ENCODE measurements around the gene ZNF761.
"Not testable (repeated sequence)": the region's sequence is repeated elsewhere in the genome, so short reads cannot be mapped to it uniquely, and the experiment has no call there.

The ZNF761 gene

DNA sequence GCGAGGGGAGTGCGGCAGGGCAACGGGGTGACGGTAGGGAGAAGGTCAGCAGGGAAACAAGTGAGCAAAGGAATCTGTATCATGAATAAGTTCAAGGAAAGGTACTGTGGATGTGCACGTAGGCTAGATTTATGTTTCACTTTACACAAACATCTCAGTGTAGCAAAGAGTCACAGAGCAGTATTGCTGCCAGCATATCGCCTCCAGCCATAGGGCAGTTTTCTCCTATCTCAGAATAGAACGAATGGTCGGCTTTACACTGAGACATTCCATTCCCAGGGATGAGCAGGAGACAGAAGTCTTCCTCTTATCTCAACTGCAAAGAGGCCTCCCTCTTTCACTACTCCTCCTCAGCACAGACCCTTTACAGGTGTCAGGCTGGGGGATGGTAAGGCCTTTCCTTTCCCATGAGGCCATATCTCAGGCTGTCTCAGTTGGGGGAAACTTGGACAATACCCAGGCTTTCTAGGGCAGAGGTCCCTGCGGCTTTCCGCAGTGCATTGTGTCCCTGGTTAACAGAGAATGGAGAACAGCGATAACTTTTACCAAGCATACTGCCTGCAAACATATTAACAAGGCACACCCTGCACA lies 28.4 kb downstream of the ZNF761 start:
- DNase-seq, result not testable (repeated sequence)

DNA sequence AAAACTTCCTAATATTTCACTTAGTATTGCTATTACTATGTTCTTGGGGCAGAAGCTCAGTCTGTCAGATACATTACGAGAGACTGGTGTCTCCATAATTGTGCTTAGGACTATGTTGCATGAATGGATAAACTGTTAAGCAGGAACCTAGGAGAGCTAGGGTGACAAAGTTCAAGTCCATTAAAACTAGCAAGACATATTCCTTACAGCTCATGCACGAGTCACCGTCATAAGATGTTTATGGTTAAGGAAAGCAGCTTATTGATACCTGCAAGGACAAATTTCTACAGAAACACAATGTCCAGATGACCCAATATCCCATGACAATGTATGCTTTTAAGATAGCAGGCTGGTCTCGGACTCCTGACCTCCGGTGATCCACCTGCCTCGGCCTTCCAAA lies 30.1 kb downstream of the ZNF761 start:
- DNase-seq, result no peak

DNA sequence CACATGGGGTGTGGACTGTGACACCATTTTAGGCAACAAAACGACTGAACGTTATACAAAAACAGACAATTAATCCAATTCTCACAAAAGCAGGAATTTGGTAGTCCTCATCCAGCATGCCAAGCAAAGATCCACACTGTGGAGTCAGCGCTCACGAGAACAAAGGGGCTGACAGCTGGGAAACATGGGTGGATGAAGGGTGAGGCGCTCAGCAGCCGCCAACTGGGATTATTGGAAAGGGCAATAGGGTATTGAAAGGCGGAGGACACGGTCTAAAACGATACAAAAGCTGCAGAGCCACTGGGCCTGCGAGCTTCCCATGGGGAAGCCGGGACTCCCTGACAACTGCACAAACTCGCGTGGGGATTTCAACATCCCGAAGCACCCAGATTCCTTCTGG lies 31.1 kb downstream of the ZNF761 start:
- DNase-seq, result no peak

DNA sequence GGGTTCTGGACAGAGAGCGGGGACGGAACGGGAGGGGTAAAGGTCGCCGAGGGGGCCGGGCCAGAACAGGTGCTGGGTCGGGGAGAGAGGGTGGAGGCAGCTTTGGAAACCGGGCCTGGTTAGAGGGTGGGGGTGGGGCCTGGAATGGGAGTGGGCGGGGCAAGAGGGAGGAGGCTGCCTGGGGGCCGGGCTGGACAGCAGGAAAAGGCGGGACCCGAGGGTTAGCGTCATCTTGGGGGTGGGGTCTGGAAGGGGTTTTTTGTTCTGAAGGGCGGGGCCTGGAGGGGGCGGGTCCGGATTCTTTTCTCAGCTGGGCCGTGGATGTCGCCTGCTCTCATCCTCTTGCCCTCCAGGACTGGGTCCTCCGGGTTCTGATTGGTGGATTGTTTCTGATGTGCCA lies 31.5 kb downstream of the ZNF761 start:
- no peak for DNase-seq

DNA sequence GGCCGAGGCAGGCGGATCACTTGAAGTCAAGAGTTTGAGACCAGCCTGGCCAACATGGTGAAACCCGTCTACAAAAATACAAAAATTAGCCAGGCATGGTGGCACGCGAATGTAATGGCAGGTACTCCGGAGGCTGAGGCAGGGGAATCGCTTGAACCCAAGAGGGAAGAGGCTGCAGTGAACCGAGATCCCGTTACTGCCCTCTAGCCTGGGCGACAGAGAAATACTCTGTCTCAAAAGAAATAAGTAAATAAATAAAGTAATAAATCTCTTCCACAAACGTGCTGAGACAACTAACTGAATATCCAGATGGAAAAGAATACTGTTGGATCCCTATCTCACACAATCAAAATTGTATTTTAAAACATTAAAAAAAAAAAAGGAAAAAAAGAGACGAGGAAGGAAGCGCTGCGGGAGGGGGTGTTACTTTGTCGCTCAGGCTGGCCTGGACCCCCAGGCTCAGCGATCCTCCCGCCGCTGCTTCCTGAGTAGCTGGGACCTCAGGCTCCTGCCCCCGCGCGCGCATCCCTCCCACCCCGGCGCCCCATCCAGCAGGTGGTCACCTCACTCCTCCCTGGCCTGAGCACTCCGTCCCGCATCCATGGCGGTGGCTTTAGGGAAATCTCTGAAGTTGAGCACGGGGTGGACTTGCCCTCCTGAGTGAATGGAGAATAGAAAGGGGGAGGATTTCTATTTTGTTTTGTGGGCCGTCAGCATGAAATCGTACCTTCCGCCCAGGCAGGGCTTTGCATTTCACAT lies 35.1 kb downstream of the ZNF761 start:
- DNase-seq, result no peak

DNA sequence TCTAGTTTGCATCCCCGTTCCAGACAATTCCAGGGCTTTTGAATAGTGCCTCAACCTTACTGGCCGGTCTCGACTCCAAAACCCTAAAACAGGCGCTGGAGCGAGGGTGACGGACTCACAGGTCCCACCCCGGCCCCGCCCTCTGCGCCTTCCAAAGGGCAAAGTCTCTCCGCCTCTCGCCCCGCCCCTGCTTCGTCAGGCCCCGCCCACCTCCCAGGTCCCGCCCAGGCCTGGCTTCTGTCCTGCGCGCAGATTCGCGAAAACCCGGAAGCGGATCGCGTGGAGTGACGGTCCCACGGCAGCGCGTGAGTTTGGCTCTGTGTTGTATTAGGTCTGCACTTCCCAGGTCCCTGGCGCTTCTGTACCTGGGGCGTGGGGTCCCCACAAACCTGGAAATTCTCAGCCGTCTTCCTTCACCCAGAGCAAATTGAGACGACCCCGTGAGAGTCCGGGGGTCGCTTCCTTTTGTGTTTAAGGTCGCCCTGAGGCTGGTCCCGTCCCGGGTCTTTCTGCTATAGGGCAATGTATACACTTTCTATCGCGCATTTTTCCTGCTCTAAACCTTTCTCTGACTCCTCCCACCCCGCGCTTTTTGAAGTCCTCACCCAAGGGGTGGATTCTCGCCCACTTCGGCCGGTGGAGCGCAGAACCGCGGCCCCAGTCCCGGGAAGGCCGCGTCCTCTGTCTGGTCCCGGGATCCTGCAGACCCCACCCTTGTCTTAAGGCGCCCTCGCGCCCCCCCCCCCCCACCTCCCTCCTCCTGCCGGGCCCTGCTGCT lies 35.9 kb downstream of the ZNF761 start, which contains the start of gene ZNF813:
Gene ZNF813, plus strand, starts transcription at position 249 of the 778 bp plus-strand sequence. CDS start 16,090 bp downstream, outside the sequence.
- DNase-seq, result peak; percentile 94

DNA sequence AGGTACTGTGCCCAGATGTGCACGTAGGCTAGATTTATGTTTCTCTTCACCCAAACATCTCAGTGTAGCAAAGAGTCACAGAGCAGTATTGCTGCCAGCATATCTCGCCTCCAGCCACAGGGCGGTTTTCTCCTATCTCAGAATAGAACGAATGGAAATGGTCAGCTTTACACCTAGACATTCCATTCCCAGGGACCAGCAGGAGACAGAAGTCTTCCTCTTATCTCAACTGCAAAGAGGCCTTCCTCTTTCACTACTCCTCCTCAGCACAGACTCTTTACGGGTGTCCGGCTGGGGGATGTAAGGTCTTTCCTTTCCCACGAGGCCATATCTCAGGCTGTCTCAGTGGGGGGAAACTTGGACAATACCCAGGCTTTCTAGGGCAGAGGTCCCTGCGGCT lies 36.8 kb downstream of the ZNF761 start:
- DNase-seq, result not testable (repeated sequence)

DNA sequence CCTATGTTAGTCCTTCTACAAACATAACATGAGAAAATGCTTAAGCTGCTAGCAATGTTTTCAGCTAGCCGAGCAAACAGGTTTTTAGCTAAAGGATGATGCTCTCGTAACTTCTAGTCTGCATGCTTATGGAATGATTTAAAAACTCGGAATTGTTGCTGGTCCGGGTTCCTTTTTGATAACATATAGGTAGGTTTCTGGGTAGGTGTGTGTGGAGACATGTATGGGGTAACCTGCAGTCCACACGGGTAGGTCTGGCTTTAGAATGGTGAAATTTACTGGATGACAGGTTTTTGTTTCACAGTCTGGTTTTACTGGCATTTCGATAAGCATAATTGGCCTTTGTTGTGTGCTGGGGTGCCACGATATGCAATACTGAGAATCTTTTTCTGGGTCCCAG lies 40.1 kb downstream of the ZNF761 start:
- no peak for DNase-seq

DNA sequence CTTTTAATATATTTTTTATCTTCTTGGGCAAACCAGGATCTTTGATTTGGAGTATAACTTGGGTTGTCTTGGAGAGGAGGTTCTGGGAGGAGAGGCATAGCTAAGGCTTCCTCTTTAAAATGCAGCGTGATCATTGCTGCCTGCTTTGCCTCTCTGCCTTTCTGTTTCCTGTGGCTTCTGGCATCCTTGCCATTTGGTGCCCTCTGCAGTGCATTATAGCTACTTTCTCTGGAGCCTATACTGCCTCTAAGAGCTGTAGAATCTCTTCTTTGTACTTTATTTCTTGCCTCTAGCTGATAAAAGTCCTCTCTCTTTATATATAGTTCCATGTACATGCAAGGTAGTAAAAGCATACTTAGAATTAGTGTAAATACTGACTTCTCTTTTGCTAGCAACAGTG lies 43.0 kb downstream of the ZNF761 start:
- DNase-seq, result not testable (repeated sequence)

DNA sequence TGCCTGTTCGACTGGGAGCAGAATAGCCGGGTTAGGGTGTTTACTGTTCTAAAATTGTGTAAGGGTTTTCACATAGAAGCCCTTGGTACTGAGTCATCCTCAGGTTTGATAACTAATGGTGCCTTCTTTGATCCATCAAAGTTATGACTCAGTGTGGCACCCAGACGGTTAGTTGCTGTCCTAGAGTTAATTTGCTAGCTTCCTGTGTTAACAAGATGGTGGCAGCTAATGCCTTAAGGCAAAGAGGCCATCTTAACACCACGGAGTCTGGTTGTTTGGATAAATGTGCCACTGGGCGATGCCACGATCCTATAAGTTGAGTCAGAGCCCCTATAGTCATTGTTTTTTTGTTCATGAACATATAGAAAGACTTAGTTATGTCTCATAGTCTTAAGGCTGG lies 43.7 kb downstream of the ZNF761 start:
- not testable (repeated sequence) for DNase-seq

DNA sequence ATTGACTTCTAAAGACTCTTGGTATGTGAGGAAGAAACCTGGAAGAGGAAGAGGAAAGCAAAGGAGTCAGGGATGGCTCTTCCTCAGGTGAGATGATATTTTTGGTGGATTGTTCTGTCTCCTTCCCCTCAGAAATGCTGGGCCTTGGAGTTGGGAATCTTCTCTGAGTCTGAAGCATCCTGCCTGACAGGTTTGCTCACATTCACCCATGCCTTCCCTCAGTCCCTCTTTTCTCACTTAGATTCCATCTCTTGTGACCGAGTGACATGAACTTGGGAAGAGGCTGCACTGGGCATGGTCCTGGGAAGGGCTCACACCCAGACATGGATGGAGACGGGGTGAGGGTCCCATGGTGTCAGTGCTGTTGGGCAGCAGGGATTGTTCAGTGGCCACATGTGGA lies 52.0 kb downstream of the ZNF761 start:
- DNase-seq, result not testable (repeated sequence)

DNA sequence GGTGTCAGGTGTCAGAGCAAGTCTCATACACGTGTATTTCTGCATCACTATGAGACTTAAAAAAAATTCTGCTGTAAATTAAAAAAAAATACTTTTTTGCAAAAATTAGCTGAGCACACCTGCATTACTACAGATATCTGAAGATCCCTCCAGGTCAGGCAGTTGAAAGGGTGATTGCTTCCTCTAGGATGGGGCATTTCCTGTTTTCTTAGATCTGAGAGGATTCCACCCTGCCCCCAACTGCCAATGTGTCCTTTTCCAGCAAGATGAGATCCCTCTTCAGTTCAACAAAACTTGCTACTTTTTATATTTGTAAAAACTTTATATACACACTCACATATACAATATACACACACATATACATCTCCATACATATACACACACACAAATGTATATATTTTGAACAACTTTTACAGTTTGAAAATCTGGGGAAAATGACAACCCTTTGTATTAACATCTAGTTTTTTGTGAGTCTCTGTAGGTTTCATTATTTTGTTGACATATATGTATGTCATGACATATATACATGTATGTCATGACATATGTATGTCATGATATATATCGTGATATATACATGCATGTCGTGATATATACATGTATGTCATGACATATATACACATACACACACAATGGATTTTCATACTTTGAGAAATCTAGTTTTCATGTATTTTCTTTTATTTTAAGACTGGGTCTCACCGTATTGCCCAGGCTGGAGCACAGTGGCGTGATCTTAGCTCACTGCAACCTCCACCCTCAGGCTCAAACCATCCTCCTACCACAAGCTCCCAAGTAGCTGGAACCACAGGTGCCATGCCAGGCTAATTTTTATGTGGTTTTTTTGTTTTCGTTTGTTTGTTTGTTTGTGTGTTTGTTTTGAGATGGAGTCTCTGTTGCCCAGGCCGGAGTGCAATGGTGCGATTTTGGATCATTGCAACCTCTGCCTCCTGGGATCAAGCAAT lies 53.5 kb downstream of the ZNF761 start:
- DNase-seq, result no peak

DNA sequence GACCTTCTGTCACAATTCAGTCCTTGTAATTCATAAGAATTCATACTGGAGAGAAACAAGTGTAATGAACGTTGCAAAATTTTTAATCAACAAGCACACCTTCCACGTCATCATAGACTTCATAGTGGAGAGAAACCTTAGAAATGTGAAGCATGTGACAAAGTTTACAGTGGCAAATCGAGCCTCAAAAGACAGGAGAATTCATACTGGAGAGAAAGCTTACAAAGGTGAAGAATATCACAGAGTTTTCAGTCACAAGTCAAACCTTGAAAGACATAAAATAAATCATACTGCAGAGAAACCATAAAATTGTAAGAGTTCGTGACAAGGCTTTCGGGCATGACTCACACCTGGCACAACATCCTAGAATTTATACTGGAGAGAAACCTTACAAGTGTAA lies 60.4 kb downstream of the ZNF761 start:
- no peak for DNase-seq

DNA sequence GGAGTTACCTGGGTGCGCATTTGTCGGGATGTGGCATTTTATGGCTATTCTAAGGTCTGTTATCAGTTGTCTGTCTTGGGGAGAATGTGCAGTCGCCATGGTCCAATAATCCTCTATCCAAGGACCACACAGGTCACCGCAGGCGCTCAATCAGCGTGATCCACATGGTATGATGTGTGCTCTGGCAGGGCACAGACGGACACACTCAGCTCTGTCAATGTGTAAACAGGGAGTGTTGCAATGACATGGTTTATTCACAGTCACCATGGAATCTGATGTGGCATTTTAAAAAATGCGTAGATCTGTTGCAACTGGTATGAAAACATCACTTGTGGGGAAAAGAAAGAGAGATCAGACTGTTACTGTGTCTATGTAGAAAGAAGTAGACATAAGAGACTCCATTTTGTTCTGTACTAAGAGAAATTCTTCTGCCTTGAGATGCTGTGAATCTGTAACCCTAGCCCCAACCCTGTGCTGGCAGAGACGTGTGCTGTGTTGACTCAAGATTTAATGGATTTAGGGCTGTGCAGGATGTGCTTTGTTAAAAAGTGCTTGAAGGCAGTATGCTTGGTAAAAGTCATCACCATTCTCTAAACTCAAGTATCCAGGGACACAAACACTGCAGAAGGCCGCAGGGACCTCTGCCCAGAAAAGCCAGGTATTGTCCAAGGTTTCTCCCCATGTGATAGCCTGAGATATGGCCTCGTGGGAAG lies 65.7 kb downstream of the ZNF761 start:
- not testable (repeated sequence) for DNase-seq

DNA sequence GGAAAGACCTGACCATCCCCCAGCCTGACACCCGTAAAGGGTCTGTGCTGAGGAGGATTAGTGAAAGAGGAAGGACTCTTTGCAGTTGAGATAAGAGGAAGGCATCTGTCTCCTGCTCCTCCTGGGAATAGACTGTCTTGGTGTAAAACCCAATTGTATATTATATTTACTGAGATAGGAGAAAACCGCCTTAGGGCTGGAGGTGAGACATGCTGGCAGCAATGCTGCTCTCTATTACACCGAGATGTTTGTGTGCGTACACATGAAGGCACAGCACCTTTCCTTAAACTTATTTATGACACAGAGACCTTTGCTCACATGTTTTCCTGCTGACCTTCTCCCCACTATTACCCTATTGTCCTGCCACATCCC lies 66.2 kb downstream of the ZNF761 start:
- not testable (repeated sequence) for DNase-seq

DNA sequence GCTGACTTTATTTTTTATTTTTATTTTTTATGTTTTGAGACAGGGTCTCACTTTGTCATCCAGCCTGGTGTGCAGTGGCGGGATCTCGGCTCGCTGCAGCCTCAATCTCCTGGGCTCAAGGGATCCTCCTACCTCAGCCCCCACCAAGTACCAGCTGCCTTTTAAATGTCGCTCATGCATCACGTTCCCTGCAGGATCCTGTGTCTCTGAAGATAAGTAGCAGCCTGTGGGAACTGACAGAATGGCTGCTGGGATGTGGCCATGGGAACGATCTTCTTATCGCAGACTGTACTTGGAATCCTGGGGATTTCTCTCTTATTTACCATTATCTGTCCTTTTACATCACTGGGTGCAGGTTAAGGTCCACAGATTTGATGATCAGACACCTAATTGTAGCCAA lies 71.4 kb downstream of the ZNF761 start:
- not testable (repeated sequence) for DNase-seq

DNA sequence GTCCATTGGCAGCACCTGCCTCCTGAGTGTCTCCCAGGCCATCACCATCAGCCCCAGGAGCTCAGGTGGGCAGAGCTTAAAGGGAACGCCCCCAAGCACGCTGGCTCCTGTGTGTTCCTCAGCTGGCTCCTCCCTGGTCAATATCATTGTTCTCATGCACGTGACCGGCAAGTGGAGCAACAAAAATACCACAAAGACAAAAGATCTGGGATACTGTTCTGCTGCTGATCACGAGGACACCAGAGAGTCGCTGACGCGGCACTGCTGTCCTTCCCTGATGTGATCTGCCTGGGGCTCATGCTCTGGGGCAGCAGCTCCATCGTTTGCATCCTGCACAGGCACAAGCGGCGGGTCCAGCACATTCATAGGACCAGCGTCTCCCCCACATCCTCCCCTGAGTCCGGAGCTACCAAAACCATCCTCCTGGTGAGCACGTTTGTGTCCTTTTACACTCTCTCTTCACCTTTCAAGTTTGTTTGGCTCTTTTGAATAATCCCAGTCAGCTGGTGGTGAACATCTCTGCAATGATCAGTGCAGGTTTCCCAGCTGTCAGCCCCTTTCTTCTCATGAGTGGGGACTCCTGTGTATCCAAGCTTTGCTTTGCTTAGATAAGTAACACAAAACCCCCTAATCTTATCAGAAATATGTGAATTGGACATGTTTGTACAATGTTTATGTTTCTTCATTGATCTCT lies 72.0 kb downstream of the ZNF761 start:
- not testable (repeated sequence) for DNase-seq

DNA sequence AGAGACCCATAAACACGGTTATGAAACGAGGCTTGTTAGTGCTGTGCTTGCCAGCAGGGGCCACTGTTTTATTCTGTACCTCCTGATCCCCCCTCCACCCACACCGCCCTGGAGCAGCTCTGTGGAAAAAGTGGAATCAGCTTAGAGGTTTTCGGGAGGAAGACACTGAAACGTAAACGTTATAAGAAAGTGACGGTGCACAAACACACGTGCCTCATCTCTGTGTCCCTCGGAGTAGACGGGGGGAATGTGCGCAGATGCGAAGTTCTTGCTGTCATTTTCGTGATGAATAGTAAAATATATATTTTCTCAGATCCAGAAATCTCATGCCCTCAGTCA lies 72.5 kb downstream of the ZNF761 start:
- not testable (repeated sequence) for DNase-seq

DNA sequence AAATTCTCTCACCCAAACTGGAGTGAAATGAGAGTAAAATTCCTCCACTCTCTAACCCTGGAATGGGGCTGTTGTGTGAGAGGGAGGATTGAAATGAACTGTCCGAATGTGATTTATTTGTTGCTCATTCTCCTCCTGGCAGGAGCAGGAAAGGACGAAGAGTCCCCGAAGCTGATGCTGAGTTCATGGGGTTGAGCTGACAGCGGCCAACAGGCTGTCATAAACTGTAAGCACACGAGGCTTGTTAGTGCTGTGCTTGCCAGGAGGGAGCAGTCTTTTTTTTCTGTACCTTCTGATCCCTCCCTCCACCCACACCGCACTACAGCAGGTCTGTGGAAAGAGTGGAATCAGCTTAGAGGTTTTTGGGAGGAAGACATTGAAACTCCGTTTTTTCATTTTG lies 73.1 kb downstream of the ZNF761 start:
- no peak for DNase-seq

DNA sequence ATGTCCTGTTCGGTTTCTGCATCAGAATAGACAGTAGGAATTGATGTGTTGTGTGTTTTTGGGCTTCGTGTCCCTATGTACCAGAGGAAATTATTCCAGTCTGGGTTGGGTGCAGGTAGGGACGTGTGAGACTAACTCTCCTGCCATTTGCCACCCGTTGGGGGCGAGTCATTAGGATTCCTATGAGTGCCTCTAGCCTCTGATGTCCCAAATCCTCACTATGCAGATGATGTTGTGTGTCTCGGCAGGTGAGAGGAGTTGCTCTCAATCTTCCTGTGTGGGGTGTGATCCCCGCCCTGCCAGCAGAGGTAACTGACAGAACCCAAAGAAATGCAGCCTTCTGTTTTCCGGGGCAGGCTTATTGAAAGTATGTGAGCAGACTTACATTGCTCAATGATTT lies 74.9 kb downstream of the ZNF761 start:
- DNase-seq, result no peak

Data from effector CD4-positive, alpha-beta T cell (primary cell).